Measurements from ENCODE around the gene SERPINA12.
A peak's percentile ranks its signal among the peaks of the same experiment; 100 is the strongest.
"Not testable (repeated sequence)": the region's sequence is repeated elsewhere in the genome, so short reads cannot be mapped to it uniquely, and the experiment has no call there.

The SERPINA12 gene

GRCh38 chr14:94491511-94491910 lies 17.8 kb downstream of the SERPINA12 start:
- no peak for DNase-seq (ENCODE audit: low spot score)

- DNase-seq (ENCODE audit: low spot score) = no peak
Observed at GRCh38 chr14:94489336-94489735, 19.9 kb downstream of the SERPINA12 start.

GRCh38 chr14:94486883-94487282 lies 22.4 kb downstream of the SERPINA12 start:
- no peak for DNase-seq (ENCODE audit: low spot score)

- DNase-seq (ENCODE audit: low spot score) = peak; percentile 73
Observed at GRCh38 chr14:94485944-94486841, 23.1 kb downstream of the SERPINA12 start.

GRCh38 chr14:94484481-94484880 lies 24.8 kb downstream of the SERPINA12 start:
- no peak for DNase-seq (ENCODE audit: low spot score)

- peak; percentile 75 for DNase-seq (ENCODE audit: low spot score)
Observed at GRCh38 chr14:94483729-94484275, 25.5 kb downstream of the SERPINA12 start.

- DNase-seq (ENCODE audit: low spot score) = no peak
Observed at GRCh38 chr14:94483071-94483451, 26.2 kb downstream of the SERPINA12 start.

- not testable (repeated sequence) for DNase-seq (ENCODE audit: low spot score)
Observed at GRCh38 chr14:94482132-94483070, 26.9 kb downstream of the SERPINA12 start.

- DNase-seq (ENCODE audit: low spot score) = peak; percentile 93
Observed at GRCh38 chr14:94481468-94482131, 27.7 kb downstream of the SERPINA12 start.

GRCh38 chr14:94480809-94481208 lies 28.5 kb downstream of the SERPINA12 start:
- DNase-seq (ENCODE audit: low spot score) = peak; percentile 80

- no peak for DNase-seq (ENCODE audit: low spot score)
Observed at GRCh38 chr14:94478420-94478819, 30.8 kb downstream of the SERPINA12 start.

- no peak for DNase-seq (ENCODE audit: low spot score)
Observed at GRCh38 chr14:94476023-94476422, 33.2 kb downstream of the SERPINA12 start, which contains the start of gene SERPINA9. Gene SERPINA9 (minus strand): TSS chr14:94476197. CDS start chr14:94469840, 6,357 bp downstream.

GRCh38 chr14:94474581-94475031 lies 34.7 kb downstream of the SERPINA12 start:
- DNase-seq (ENCODE audit: low spot score) = peak; percentile 50

- no peak for DNase-seq (ENCODE audit: low spot score)
Observed at GRCh38 chr14:94473666-94474410, 35.4 kb downstream of the SERPINA12 start.

- DNase-seq (ENCODE audit: low spot score) = no peak
Observed at GRCh38 chr14:94472842-94473241, 36.4 kb downstream of the SERPINA12 start.

GRCh38 chr14:94471045-94471444 lies 38.2 kb downstream of the SERPINA12 start:
- no peak for DNase-seq (ENCODE audit: low spot score)

GRCh38 chr14:94470311-94470710 lies 39.0 kb downstream of the SERPINA12 start:
- DNase-seq (ENCODE audit: low spot score) = no peak

GRCh38 chr14:94469261-94469660 lies 40.0 kb downstream of the SERPINA12 start:
- no peak for DNase-seq (ENCODE audit: low spot score)

- no peak for DNase-seq (ENCODE audit: low spot score)
Observed at GRCh38 chr14:94467728-94468520, 41.3 kb downstream of the SERPINA12 start.
